Upper lobe of left lung (tissue), 4 donors: ENCODE results near the gene USB1.

Experiments used
- EP300 ChIP-seq, 4 donors: sonication (generic); formaldehyde crosslinking; IDR thresholded peaks; one replicate each; pipeline ENCODE4 v1.5.1; 2017; ENCODE audit warnings: antibody characterized with exemption in 4 of 4, control low read depth in 2 of 4
- POLR2A ChIP-seq, 4 donors: fragments of 450-650 bp; IDR thresholded peaks; one replicate each; pipeline ENCODE4 v1.5.1; 2016 to 2017; ENCODE audit warnings: antibody characterized with exemption in 4 of 4, mild to moderate bottlenecking in 2 of 4
- POLR2AphosphoS5 ChIP-seq, 2 donors: sonication (generic); formaldehyde crosslinking; IDR thresholded peaks; one replicate each; pipeline ENCODE4 v1.5.1; 2017; ENCODE audit warnings: antibody characterized with exemption in 2 of 2
- TF ChIP-seq, protein P1 (sequence below), 6 experiments: fragments of 450-650 bp in 4 of 6; fragments of 200-600 bp in 2 of 6; sonication (generic) in 2 of 6; IDR thresholded peaks; one replicate each; pipeline ENCODE4 v1.5.1; 2016 to 2019; ENCODE audit warnings: antibody characterized with exemption in 6 of 6

DNA sequence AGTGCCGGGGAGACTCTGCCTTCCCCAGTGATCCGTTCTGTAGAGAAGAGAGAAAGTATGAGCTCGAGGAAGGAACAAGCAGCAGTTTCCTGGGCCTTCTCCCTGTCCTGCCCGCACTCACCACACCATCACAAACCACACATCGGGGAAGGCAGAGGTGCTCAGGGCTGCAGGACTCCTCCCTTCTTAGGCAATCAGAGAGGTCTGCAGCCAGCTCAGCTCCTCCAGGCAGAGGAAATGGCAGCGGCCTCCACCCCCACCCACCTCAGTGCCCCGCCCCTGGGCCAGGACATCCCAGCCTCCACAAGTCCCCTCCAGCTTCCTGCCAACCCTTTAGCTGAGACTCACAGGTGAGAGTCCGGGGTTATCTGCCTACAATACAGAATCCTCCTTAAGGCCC is 2.7 kb upstream of the USB1 start:
- TF ChIP-seq, protein P1, sequence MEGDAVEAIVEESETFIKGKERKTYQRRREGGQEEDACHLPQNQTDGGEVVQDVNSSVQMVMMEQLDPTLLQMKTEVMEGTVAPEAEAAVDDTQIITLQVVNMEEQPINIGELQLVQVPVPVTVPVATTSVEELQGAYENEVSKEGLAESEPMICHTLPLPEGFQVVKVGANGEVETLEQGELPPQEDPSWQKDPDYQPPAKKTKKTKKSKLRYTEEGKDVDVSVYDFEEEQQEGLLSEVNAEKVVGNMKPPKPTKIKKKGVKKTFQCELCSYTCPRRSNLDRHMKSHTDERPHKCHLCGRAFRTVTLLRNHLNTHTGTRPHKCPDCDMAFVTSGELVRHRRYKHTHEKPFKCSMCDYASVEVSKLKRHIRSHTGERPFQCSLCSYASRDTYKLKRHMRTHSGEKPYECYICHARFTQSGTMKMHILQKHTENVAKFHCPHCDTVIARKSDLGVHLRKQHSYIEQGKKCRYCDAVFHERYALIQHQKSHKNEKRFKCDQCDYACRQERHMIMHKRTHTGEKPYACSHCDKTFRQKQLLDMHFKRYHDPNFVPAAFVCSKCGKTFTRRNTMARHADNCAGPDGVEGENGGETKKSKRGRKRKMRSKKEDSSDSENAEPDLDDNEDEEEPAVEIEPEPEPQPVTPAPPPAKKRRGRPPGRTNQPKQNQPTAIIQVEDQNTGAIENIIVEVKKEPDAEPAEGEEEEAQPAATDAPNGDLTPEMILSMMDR (IDR thresholded peaks at IDR 0.05): no peak
- no peak for TF ChIP-seq POLR2A (IDR thresholded peaks at IDR 0.05)
- TF ChIP-seq POLR2AphosphoS5 (IDR thresholded peaks at IDR 0.05): no peak
- TF ChIP-seq EP300 (IDR thresholded peaks at IDR 0.05): no peak
